Endothelial cell of umbilical vein (primary cell): Measurements from ENCODE around the gene PITPNM1. TPM values are rescaled to one million over a fixed set of nuclear protein-coding genes. Genes with fewer than 3 reads are reported as not detected.

Experiments used
- BruUV-seq: library from RNA; stranded (reverse); fragments of 400-500 nt; replicated peaks from 2 replicates; lab custom pipeline; 2021; lab: Mats Ljungman, UMichigan
- CTCF ChIA-PET: fragments of 300-600, 350-600 bp; sonication (Branson Sonifier 250); formaldehyde crosslinking; loops from one replicate; lab custom pipeline; 2021; ENCODE audit warnings: antibody characterized with exemption, inconsistent platforms; lab: Charles Lee
- POLR2A ChIA-PET: fragments of 300-600, 350-600 bp; sonication (Branson Sonifier 250); formaldehyde crosslinking; loops from one replicate; lab custom pipeline; 2021; ENCODE audit warnings: antibody characterized with exemption, inconsistent platforms; lab: Charles Lee
- DNase-seq: peaks from one replicate; pipeline ENCODE4 v3.0.0-alpha.2; 2011; ENCODE audit warnings: low read depth, low spot score
- FAIRE-seq: peaks from 2 replicates; lab custom pipeline; 2011; peaks lifted over from hg19 to GRCh38; lab: Jason Lieb, UNC
- H2AFZ ChIP-seq: 2 replicates; pipeline ENCODE4 v1.6.0; 2012; ENCODE audit warnings: low read depth, low read length, control low read depth, inconsistent platforms
- H3K27ac ChIP-seq: 2 replicates; pipeline ENCODE4 v1.5.1; 2011; ENCODE audit warnings: low read depth, mild to moderate bottlenecking, control low read depth, low read length, moderate library complexity; ENCODE audit not compliant: insufficient read depth
- H3K27me3 ChIP-seq, 2 experiments: 2 replicates each; pipeline versions ENCODE4 v1.6.0 to v1.6.1; 2011; ENCODE audit warnings: low read length in 2 of 2, mixed read lengths in 1 of 2; ENCODE audit not compliant: control insufficient read depth in 2 of 2, insufficient read depth in 2 of 2
- H3K36me3 ChIP-seq, 2 experiments: 2 replicates in 1 of 2; 3 replicates in 1 of 2; pipeline ENCODE4 v1.5.1; 2011; ENCODE audit warnings: low read length in 2 of 2, mild to moderate bottlenecking in 1 of 2, moderate library complexity in 1 of 2; ENCODE audit not compliant: control insufficient read depth in 2 of 2, insufficient read depth in 2 of 2; ENCODE audit errors: extremely low read depth in 1 of 2
- H3K4me1 ChIP-seq: 3 replicates; pipeline ENCODE4 v1.5.1; 2011; ENCODE audit warnings: mild to moderate bottlenecking, low read length; ENCODE audit not compliant: control insufficient read depth, insufficient read depth; ENCODE audit errors: extremely low read depth
- H3K4me2 ChIP-seq: 2 replicates; pipeline ENCODE4 v1.6.1; 2011; ENCODE audit warnings: low read length, control low read depth, mixed read lengths; ENCODE audit not compliant: insufficient read depth
- H3K4me3 ChIP-seq, 3 experiments: fragments of 200-600 bp in 1 of 3; sonication (generic), shearing (Covaris generic) in 1 of 3; replicated peaks in 1 of 3; 2 replicates each; pipeline ENCODE4 v1.5.1; 2011 to 2016; ENCODE audit warnings: control low read depth in 3 of 3, low read length in 3 of 3, mild to moderate bottlenecking in 2 of 3, inconsistent platforms in 1 of 3, low read depth in 1 of 3, moderate library complexity in 1 of 3; ENCODE audit not compliant: insufficient read depth in 1 of 3
- H3K79me2 ChIP-seq: 2 replicates; pipeline ENCODE4 v1.6.0; 2012; ENCODE audit warnings: low read length, inconsistent platforms; ENCODE audit not compliant: control insufficient read depth, insufficient read depth
- H3K9ac ChIP-seq: replicated peaks from 2 replicates; pipeline ENCODE3; 2011; ENCODE audit warnings: low read length, control low read depth; ENCODE audit not compliant: insufficient read depth; ENCODE audit errors: extremely low read depth
- H3K9me1 ChIP-seq: replicated peaks from 3 replicates; pipeline ENCODE4 v1.6.0; 2011; ENCODE audit warnings: mild to moderate bottlenecking, low read length; ENCODE audit not compliant: control insufficient read depth, insufficient read depth; ENCODE audit errors: extremely low read depth
- H3K9me3 ChIP-seq: replicated peaks from 2 replicates; pipeline ENCODE4 v1.5.1; 2012; ENCODE audit warnings: low read length, inconsistent platforms; ENCODE audit not compliant: control insufficient read depth, insufficient read depth
- H4K20me1 ChIP-seq: replicated peaks from 2 replicates; pipeline ENCODE3; 2011; ENCODE audit warnings: mild to moderate bottlenecking, low read length; ENCODE audit not compliant: control insufficient read depth, insufficient read depth; ENCODE audit errors: extremely low read depth
- EZH2 ChIP-seq: IDR thresholded peaks from 2 replicates; pipeline ENCODE4 v1.6.1; 2012; ENCODE audit warnings: borderline replicate concordance, low read depth, mild to moderate bottlenecking, moderate library complexity, low read length, inconsistent platforms; ENCODE audit not compliant: severe bottlenecking
- FOS ChIP-seq: IDR thresholded peaks from 2 replicates; pipeline ENCODE4 v1.6.1; 2011; ENCODE audit warnings: mild to moderate bottlenecking, low read length, moderate library complexity, borderline replicate concordance; ENCODE audit not compliant: insufficient read depth
- GATA2 ChIP-seq: IDR thresholded peaks from 2 replicates; pipeline ENCODE4 v1.7.0; 2011; ENCODE audit warnings: low read depth, mild to moderate bottlenecking, moderate library complexity, mixed read lengths, low read length; ENCODE audit not compliant: insufficient read length, insufficient read depth
- JUN ChIP-seq: IDR thresholded peaks from 2 replicates; pipeline ENCODE4 v1.6.1; 2011; ENCODE audit warnings: borderline replicate concordance, low read depth; ENCODE audit not compliant: insufficient read length, insufficient read depth
- MYC ChIP-seq: IDR thresholded peaks from one replicate; pipeline ENCODE4 v1.6.1; 2011; ENCODE audit warnings: mild to moderate bottlenecking, low read depth, low read length
- POLR2A ChIP-seq: IDR thresholded peaks from 2 replicates; pipeline ENCODE4 v1.6.1; 2012; ENCODE audit warnings: low read depth, mild to moderate bottlenecking, control low read depth, low read length
- POLR2AphosphoS5 ChIP-seq: IDR thresholded peaks from 2 replicates; pipeline ENCODE4 v1.6.1; 2012; ENCODE audit warnings: low read depth, mild to moderate bottlenecking, control low read depth, low read length, moderate library complexity; ENCODE audit not compliant: insufficient read depth
- dilution Hi-C: fragments of 300-500 bp; cut with MboI; formaldehyde crosslinking; loops from one replicate; pipeline ENCODE4 v1.15.0; 2019; ENCODE audit warnings: low sequenced_read_pairs; ENCODE audit not compliant: extremely low pct_ligation_motif_present
- intact Hi-C: fragments of 100-400 bp; cut with micrococcal nuclease; formaldehyde crosslinking; loops from one replicate; pipeline ENCODE4 v1.10.0; 2022
- polyA plus RNA-seq, 4 experiments: library from polyadenylated mRNA; depleted of rRNA in 3 of 4; stranded (reverse) in 3 of 4; unstranded in 1 of 4; fragments of >200 nt; gene quantifications; 2 replicates each; pipeline versions ENCODE4 v1.2.1 to v1.2.3, GENCODE V29; 2011 to 2012; ENCODE audit warnings: missing spikeins in 1 of 4
- total RNA-seq: library from RNA; stranded (reverse); gene quantifications from 2 replicates; pipeline ENCODE4 v1.2.3, GENCODE V29; 2021
- TF ChIP-seq, protein P1 (sequence below): IDR thresholded peaks from 2 replicates; pipeline ENCODE4 v1.6.1; 2011; ENCODE audit not compliant: insufficient read depth, insufficient read length
- TF ChIP-seq, protein P2 (sequence below), 2 donors: IDR thresholded peaks; 1 replicate in 1 of 2; 2 replicates in 1 of 2; pipeline ENCODE4 v1.5.1; 2011; ENCODE audit warnings: low read length in 2 of 2, mild to moderate bottlenecking in 2 of 2, moderate library complexity in 2 of 2, control low read depth in 1 of 2, inconsistent platforms in 1 of 2, low read depth in 1 of 2; ENCODE audit not compliant: insufficient read depth in 1 of 2; ENCODE audit errors: extremely low read depth in 1 of 2

Gene PITPNM1
- total and polyA plus RNA-seq, 2 donors (not counting 3 experiments of a cell fraction or from before 2014, with no cell fraction given): 16.5 to 26.4 TPM

DNA sequence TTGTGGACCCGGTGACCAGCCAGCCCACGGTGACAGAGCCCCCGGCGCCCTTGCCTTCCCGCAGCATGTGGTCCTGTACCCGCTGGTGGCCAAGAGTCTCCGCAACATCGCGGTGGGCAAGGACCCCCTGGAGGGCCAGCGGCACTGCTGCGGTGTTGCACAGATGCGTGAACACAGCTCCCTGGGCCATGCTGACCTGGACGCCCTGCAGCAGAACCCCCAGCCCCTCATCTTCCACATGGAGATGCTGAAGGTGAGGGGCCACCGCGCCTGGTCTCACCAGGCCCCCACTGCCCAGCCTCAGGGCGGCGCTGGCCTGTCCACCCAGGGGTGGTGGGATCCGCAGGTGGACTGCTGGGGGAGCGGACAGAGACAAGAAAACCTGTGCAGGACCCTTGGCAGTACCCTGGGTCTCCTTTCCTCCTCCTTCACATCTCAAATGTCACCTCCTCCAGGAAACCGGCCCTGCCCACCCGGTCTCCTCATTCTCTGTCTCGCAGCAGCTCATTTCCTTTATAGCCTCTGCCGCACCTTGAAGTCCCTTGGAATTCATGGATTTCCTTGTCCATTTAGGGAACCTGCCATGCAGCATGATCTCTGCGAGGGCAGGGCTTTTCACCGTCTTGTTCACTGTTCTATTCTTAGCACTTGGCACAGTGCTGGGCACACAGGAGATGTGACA is 15.8 kb downstream of the PITPNM1 start:
- dilution Hi-C loops: no loop called here
- intact Hi-C loops: no loop called here
- TF ChIP-seq POLR2A (no peak), JUN (no peak), FOS (no peak), GATA2 (no peak), POLR2AphosphoS5 (no peak), MYC (no peak), EZH2 (no peak)
- TF ChIP-seq, protein P1, sequence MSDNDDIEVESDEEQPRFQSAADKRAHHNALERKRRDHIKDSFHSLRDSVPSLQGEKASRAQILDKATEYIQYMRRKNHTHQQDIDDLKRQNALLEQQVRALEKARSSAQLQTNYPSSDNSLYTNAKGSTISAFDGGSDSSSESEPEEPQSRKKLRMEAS: no peak
- TF ChIP-seq, protein P2, sequence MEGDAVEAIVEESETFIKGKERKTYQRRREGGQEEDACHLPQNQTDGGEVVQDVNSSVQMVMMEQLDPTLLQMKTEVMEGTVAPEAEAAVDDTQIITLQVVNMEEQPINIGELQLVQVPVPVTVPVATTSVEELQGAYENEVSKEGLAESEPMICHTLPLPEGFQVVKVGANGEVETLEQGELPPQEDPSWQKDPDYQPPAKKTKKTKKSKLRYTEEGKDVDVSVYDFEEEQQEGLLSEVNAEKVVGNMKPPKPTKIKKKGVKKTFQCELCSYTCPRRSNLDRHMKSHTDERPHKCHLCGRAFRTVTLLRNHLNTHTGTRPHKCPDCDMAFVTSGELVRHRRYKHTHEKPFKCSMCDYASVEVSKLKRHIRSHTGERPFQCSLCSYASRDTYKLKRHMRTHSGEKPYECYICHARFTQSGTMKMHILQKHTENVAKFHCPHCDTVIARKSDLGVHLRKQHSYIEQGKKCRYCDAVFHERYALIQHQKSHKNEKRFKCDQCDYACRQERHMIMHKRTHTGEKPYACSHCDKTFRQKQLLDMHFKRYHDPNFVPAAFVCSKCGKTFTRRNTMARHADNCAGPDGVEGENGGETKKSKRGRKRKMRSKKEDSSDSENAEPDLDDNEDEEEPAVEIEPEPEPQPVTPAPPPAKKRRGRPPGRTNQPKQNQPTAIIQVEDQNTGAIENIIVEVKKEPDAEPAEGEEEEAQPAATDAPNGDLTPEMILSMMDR (IDR thresholded peaks at IDR 0.05; ENCODE audit: extremely low read depth in 1 of 2, insufficient read depth in 1 of 2, low read depth in 1 of 2, low read length in 2 of 2): no peak
- H3K4me3 ChIP-seq: no peak overlapping the region
- no peak overlapping the region for H3K9ac ChIP-seq
- POLR2A ChIA-PET: no interaction called here
- H3K9me3 ChIP-seq: no peaks in the 10 kb centered on the region
- CTCF ChIA-PET: no interaction called here
- no peaks in the 10 kb centered on the region for H4K20me1 ChIP-seq
- FAIRE-seq (no peak), DNase-seq (no peak)
- no peaks in the 10 kb centered on the region for H3K79me2 ChIP-seq
- no TSS peak for BruUV-seq
- peaks cover 0 to 11% of the 10 kb centered on the region in 2 experiments for H3K36me3 ChIP-seq
- H3K27me3 ChIP-seq: no peaks in the 10 kb centered on the region
- no peak overlapping the region for H3K27ac ChIP-seq
- H3K4me2 ChIP-seq: no peak overlapping the region
- H3K4me1 ChIP-seq: no peaks in the 10 kb centered on the region
- H3K9me1 ChIP-seq: no peaks in the 10 kb centered on the region
- no peak overlapping the region for H2AFZ ChIP-seq
